ENCODE results near the gene CD83. TPM values are rescaled to one million over a fixed set of nuclear protein-coding genes. Genes with fewer than 3 reads are reported as not detected.

Gene CD83
- total and polyA plus RNA-seq, 9 of the 15 experiments (the other 6 are each of a cell fraction or from before 2014, with no cell fraction given): 2.5 to 4.1 (median 3.4) TPM

GRCh38 chr6:14083751-14084150 is 33.8 kb upstream of the CD83 start (continued):
- TF ChIP-seq USF2 (CRISPR knock-in tag; IDR thresholded peaks at IDR 0.05) (no peak), E2F3 (CRISPR knock-in tag; IDR thresholded peaks at IDR 0.05) (no peak), HCFC1 (IDR thresholded peaks at IDR 0.05; ENCODE audit: low read depth, low read length) (no peak), HMG20B (CRISPR knock-in tag; IDR thresholded peaks at IDR 0.05) (no peak), SMAD4 (CRISPR knock-in tag; conservative IDR thresholded peaks at IDR 0.05) (no peak)

- no peak for FAIRE-seq
- ChIA-PET CTCF (ENCODE audit: low intra/inter-chr PET ratio) (no interaction called here), POLR2A (no interaction called here)
- Histone ChIP-seq H3K27ac (ENCODE audit: extremely low read depth, low read depth, low read length) (no peak overlapping the region), H3K9me1 (ENCODE audit: control insufficient read depth, insufficient read depth, low read length) (no peaks in the 10 kb centered on the region), H3K36me3 (ENCODE audit: control insufficient read depth, insufficient read depth, low read length) (no peaks in the 10 kb centered on the region), H3K27me3 (ENCODE audit: control insufficient read depth in 2 of 2, insufficient read depth in 2 of 2, low read length in 2 of 2) (peaks cover 5 to 13% of the 10 kb centered on the region in 2 experiments; a peak in 1 of 5 replicates), H3K4me1 (replicated peaks in 1 of 2; ENCODE audit: control insufficient read depth in 2 of 2, insufficient read depth in 2 of 2, low read length in 2 of 2) (peaks cover 0 to 9% of the 10 kb centered on the region in 2 experiments; a peak in 3 of 5 replicates), H3K9me3 (replicated peaks; ENCODE audit: control insufficient read depth, insufficient read depth, low read depth, low read length) (no peaks in the 10 kb centered on the region), H3K4me3 (no peak overlapping the region), H3K79me2 (ENCODE audit: control insufficient read depth, insufficient read depth, low read length) (no peaks in the 10 kb centered on the region), H2AFZ (ENCODE audit: low read depth, low read length) (no peak overlapping the region), H3K9ac (ENCODE audit: insufficient read depth in 1 of 2, low read depth in 2 of 2, low read length in 2 of 2) (no peak overlapping the region), H4K20me1 (replicated peaks; ENCODE audit: control insufficient read depth, insufficient read depth, low read length) (no peaks in the 10 kb centered on the region), H3K4me2 (ENCODE audit: insufficient read depth, low read length) (no peak overlapping the region)
- in situ Hi-C loops (cut with MboI): no loop called here
- no peak for DNase-seq (ENCODE audit: extremely low read depth in 1 of 4, low spot score in 3 of 4)
- no TSS peak for BruUV-seq (replicated peaks)
- no peak for ATAC-seq
- intact Hi-C loops (cut with micrococcal nuclease): no loop called here
- WGBS (ENCODE audit: insufficient coverage, low coverage, missing lambda C conversion rate): 34% methylated on average over 11 of the region's 11 CpGs
- TF ChIP-seq NFIC (IDR thresholded peaks at IDR 0.05): no peak
These were observed 33.2 kb upstream of the CD83 start for GRCh38 chr6:14084388-14084787.

Data from K562 (cell line).